HL-60 (cell line): ENCODE data around the gene CD300C.

Experiments used
- CTCF ChIP-seq: IDR thresholded peaks from one replicate; pipeline ENCODE4 v1.5.1; 2011; ENCODE audit warnings: low read length, control low read depth, inconsistent platforms; ENCODE audit not compliant: insufficient read depth
- POLR2AphosphoS5 ChIP-seq: IDR thresholded peaks from 2 replicates; pipeline ENCODE4 v1.6.1; 2012; ENCODE audit warnings: low read depth
- SPI1 ChIP-seq: IDR thresholded peaks from 2 replicates; pipeline ENCODE4 v1.6.1; 2012; ENCODE audit warnings: low read depth, mild to moderate bottlenecking, borderline replicate concordance
- TF ChIP-seq, protein P1 (sequence below): IDR thresholded peaks from 2 replicates; pipeline ENCODE4 v1.6.1; 2012; ENCODE audit warnings: low read depth; ENCODE audit not compliant: insufficient replicate concordance

DNA sequence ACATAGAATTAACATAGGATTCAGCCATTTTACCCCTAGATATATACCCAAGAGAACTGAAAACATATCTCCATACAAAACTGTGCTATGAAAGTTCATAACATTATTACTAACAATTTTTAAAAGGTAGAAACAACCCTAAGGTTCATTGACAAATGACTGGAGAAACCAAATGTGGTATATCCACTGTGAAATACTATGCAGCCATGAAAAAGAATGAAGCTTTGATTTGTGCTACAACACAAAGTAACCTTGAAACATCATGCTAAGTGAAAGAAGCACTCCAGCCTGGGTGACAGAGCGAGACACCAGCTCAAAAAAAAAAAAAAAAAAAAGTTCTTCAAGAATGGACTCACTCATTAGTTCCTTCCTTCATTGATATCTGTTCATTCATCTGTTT, 45.6 kb upstream of the CD300C start:
- TF ChIP-seq POLR2AphosphoS5: no peak
- no peak for TF ChIP-seq CTCF
- TF ChIP-seq, protein P1, sequence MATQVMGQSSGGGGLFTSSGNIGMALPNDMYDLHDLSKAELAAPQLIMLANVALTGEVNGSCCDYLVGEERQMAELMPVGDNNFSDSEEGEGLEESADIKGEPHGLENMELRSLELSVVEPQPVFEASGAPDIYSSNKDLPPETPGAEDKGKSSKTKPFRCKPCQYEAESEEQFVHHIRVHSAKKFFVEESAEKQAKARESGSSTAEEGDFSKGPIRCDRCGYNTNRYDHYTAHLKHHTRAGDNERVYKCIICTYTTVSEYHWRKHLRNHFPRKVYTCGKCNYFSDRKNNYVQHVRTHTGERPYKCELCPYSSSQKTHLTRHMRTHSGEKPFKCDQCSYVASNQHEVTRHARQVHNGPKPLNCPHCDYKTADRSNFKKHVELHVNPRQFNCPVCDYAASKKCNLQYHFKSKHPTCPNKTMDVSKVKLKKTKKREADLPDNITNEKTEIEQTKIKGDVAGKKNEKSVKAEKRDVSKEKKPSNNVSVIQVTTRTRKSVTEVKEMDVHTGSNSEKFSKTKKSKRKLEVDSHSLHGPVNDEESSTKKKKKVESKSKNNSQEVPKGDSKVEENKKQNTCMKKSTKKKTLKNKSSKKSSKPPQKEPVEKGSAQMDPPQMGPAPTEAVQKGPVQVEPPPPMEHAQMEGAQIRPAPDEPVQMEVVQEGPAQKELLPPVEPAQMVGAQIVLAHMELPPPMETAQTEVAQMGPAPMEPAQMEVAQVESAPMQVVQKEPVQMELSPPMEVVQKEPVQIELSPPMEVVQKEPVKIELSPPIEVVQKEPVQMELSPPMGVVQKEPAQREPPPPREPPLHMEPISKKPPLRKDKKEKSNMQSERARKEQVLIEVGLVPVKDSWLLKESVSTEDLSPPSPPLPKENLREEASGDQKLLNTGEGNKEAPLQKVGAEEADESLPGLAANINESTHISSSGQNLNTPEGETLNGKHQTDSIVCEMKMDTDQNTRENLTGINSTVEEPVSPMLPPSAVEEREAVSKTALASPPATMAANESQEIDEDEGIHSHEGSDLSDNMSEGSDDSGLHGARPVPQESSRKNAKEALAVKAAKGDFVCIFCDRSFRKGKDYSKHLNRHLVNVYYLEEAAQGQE: no peak
- no peak for TF ChIP-seq SPI1
